ENCODE data around the gene RHCE.

GRCh38 chr1:25341746-25342145, 78.9 kb downstream of the RHCE start:
- no peak for TF ChIP-seq CTCF (IDR thresholded peaks at IDR 0.05)
- TF ChIP-seq REST (IDR thresholded peaks at IDR 0.05; ENCODE audit: insufficient read depth in 1 of 2, low read depth in 2 of 2, low read length in 1 of 2): no peak
- TF ChIP-seq POLR2AphosphoS5 (IDR thresholded peaks at IDR 0.05; ENCODE audit: low read depth, low read length): no peak

All from Panc1 (cell line).